ENCODE data around the gene TENM3.

Gene TENM3

DNA sequence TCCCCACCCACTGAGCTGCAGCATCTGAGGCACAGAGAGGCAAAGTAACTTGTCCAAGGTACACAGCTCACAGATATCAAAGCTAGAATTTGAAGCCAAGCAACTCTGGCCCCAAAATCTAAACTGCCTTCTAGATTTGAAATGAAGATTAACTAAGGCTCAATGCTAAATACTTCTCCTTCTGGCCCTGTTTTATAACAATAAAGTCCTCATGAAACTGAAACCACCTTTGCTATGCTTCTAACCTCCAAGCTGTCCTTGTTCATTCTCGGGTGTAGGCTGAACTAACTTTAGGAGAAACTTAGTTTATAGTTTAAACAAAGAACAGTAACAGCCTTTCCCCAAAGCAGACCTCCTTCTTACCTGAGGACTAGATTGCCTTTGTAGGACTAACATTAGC, 580.4 kb downstream of the TENM3 start:
- Mint-ChIP-seq H3K36me3 (ENCODE audit: low read depth) (no peaks in the 10 kb centered on the region), H3K27me3 (ENCODE audit: low read depth) (peaks cover 48% of the 10 kb centered on the region), H3K27ac (no peak overlapping the region), H3K4me1 (peaks cover 25% of the 10 kb centered on the region), H3K4me3 (no peak overlapping the region), H3K9me3 (no peaks in the 10 kb centered on the region)
- TF ChIP-seq, protein P1, sequence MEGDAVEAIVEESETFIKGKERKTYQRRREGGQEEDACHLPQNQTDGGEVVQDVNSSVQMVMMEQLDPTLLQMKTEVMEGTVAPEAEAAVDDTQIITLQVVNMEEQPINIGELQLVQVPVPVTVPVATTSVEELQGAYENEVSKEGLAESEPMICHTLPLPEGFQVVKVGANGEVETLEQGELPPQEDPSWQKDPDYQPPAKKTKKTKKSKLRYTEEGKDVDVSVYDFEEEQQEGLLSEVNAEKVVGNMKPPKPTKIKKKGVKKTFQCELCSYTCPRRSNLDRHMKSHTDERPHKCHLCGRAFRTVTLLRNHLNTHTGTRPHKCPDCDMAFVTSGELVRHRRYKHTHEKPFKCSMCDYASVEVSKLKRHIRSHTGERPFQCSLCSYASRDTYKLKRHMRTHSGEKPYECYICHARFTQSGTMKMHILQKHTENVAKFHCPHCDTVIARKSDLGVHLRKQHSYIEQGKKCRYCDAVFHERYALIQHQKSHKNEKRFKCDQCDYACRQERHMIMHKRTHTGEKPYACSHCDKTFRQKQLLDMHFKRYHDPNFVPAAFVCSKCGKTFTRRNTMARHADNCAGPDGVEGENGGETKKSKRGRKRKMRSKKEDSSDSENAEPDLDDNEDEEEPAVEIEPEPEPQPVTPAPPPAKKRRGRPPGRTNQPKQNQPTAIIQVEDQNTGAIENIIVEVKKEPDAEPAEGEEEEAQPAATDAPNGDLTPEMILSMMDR (IDR thresholded peaks at IDR 0.05; ENCODE audit: unreplicated experiment in 3 of 3) = no peak

DNA sequence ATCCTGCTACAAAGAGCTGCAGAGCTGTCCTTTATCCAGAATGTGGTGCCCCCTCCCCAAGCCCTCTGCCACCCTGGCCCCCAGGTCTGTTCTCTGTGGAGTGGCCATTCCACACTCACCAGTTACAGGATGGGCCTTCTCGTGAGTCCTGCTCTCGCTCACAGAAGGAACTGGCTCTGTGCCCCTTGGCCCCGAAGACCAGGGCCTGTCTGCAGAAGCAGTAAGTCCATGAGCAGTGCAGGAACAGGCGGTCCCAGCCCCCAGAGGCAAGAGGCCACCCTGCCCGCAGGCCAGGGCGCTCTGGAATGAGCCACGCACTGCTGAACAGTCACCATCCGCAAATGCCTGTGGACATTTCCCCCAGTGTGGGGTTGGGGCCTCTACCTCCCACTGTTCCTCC, 581.8 kb downstream of the TENM3 start:
- no peak overlapping the region for H3K4me3 Mint-ChIP-seq
- H3K27ac Mint-ChIP-seq = peak overlapping the region in 1 of 3 experiments; percentile 7
- peaks cover 60% of the 10 kb centered on the region for H3K27me3 Mint-ChIP-seq (ENCODE audit: low read depth)
- TF ChIP-seq, protein P1 (IDR thresholded peaks at IDR 0.05; ENCODE audit: unreplicated experiment in 3 of 3) = no peak
- no peaks in the 10 kb centered on the region for H3K36me3 Mint-ChIP-seq (ENCODE audit: low read depth)
- H3K9me3 Mint-ChIP-seq = no peaks in the 10 kb centered on the region
- H3K4me1 Mint-ChIP-seq = peaks cover 26% of the 10 kb centered on the region

DNA sequence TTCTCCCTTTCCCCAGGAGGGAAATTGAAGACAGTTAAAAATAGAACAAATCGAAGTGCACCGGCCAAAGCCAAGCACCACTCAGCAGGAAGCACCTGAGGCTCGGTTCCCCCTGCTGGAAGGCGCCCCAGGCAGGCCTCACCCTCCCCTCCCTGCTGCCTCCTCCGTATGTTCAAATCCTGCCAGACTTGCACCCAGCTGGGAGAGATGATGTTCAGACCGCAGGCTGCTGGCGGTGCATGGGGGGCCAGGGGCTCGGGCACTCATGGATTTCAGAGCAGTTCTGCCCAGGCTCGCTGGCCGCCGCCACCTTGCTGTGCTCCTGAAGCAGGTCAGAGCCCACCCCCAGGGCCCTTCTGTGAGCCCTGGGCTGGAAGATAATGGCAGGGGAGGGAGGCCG, 582.6 kb downstream of the TENM3 start:
- TF ChIP-seq, protein P1 (IDR thresholded peaks at IDR 0.05; ENCODE audit: unreplicated experiment in 3 of 3) = no peak
- H3K27me3 Mint-ChIP-seq (ENCODE audit: low read depth) = peaks cover 64% of the 10 kb centered on the region
- no peak overlapping the region for H3K4me3 Mint-ChIP-seq
- no peaks in the 10 kb centered on the region for H3K36me3 Mint-ChIP-seq (ENCODE audit: low read depth)
- H3K4me1 Mint-ChIP-seq = peaks cover 26% of the 10 kb centered on the region
- no peak overlapping the region for H3K27ac Mint-ChIP-seq
- H3K9me3 Mint-ChIP-seq = no peaks in the 10 kb centered on the region

DNA sequence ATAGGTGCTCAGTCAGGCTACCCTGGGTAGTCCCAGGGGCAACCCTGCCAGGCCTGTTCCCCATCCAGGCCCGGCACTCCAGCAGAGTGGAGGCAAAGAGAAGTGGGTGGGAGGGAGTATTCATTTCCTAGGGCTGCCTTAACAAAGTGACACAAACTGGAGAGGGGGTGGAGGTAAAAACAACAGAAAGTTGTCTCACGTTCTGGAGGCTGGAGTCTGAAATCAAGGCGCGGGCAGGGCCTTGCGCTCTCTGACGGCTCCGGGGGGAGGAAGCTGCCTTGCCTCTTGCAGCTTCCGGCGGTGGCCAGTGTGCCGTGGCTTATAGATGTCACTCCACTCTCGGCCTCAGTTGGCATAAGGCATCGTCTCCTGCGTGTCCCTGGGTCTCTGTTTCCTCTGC, 583.2 kb downstream of the TENM3 start:
- no peak overlapping the region for H3K4me3 Mint-ChIP-seq
- H3K4me1 Mint-ChIP-seq = peaks cover 26% of the 10 kb centered on the region
- TF ChIP-seq, protein P1 (IDR thresholded peaks at IDR 0.05; ENCODE audit: unreplicated experiment in 3 of 3) = no peak
- no peaks in the 10 kb centered on the region for H3K9me3 Mint-ChIP-seq
- H3K36me3 Mint-ChIP-seq (ENCODE audit: low read depth) = no peaks in the 10 kb centered on the region
- peak overlapping the region; percentile 35 to 47 (median 46) for H3K27ac Mint-ChIP-seq
- peaks cover 61% of the 10 kb centered on the region for H3K27me3 Mint-ChIP-seq (ENCODE audit: low read depth)

DNA sequence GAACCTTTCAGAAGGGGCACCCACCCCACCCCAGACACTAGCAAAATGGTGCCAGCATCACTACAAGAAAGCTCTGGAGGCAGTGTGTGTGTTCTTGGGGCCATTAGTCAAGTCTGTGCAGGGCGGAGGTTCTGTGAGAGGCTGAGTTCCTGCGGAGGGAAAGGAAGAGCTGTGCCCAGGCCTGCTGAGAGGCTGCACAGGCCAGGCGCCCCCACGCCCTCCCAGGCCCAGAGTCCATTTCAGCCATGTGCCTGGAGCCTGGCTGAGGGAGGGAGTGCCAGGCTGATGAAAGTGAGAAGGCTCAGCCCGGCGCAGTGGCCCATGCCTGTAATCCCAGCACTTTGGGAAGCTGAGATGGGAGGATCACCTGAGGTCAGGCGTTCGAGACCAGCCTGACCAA, 584.0 kb downstream of the TENM3 start:
- Mint-ChIP-seq H3K4me1 (peaks cover 26% of the 10 kb centered on the region), H3K36me3 (ENCODE audit: low read depth) (no peaks in the 10 kb centered on the region), H3K27me3 (ENCODE audit: low read depth) (peaks cover 56% of the 10 kb centered on the region), H3K4me3 (no peak overlapping the region), H3K9me3 (no peaks in the 10 kb centered on the region), H3K27ac (peak overlapping the region in 2 of 3 experiments; percentile 39 to 47)
- TF ChIP-seq, protein P1 (IDR thresholded peaks at IDR 0.05; ENCODE audit: unreplicated experiment in 3 of 3) = no peak

DNA sequence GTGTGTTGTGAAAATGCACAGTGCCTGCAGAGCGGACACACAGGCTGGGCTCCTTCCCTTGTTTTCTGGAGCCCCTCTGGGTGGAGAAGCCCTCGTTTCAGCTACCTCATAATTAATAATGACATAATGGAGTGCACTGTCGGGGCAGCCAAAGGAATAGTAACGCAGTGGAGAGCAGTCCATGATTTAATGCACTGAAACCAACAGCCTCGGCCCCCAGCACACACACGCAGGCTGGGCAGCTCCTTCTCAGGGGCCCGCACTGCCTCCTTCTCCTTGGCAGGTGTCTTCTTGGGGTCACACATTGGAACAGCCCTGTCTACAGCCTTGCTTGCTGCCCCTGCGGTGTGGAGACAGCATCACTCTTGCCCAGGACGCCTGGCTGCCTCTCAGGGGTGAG, 584.8 kb downstream of the TENM3 start:
- Mint-ChIP-seq H3K27ac (peak overlapping the region in 2 of 3 experiments; percentile 5 to 72), H3K4me1 (peaks cover 26% of the 10 kb centered on the region), H3K27me3 (ENCODE audit: low read depth) (peaks cover 55% of the 10 kb centered on the region), H3K9me3 (peaks cover 4% of the 10 kb centered on the region), H3K36me3 (ENCODE audit: low read depth) (no peaks in the 10 kb centered on the region), H3K4me3 (peak overlapping the region in 1 of 3 experiments; percentile 6)
- TF ChIP-seq, protein P1 (IDR thresholded peaks at IDR 0.05; ENCODE audit: unreplicated experiment in 3 of 3) = no peak

All from nephron (organoid).